Measurements from ENCODE around the gene S100A13. TPM values are rescaled to one million over a fixed set of nuclear protein-coding genes. Genes with fewer than 3 reads are reported as not detected.
"Not testable (repeated sequence)": the region's sequence is repeated elsewhere in the genome, so short reads cannot be mapped to it uniquely, and the experiment has no call there.

S100A13 gene
- 2.7 TPM for total RNA-seq

DNA sequence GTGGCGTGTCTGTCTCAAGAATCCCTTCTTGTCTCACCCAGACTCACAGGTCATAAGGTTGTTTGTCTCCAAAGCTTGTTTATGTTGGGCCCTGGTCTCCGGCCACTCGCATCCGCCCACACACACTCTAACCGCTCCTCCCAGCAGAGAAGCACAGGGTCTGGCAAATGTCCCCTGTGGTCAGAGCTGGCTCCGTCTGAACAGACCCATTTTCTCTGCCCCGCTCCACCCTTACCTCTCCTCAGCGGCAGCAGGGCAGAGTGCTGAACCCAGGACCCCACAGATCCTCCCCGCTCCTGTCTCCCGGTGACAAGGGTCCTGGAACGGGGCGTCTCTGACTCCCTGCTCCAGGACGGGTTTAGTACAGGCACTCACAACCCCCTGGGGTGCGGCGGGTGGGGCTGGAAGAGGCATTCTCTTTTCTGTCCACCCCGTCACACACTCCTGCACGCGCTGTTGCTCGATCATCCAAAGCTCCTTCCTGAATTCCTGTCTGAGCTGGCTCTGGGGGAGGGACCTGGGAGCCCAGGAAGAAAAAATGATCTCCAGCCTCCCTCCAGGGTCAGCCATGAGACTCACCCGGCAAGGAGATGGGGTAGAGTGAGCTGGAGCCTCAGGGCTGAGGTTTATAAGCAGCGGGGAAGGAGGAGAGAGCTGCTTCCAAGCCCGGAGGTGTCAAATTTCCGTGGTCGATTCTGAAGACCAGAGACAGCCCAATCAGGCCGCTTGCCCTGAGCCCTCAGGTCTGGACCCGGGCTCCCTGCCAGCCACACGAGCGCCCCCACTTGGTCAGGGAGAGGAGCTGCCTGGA lies at the start of gene S100A13:
Gene S100A13, minus strand, starts transcription at position 602 of the 811 bp plus-strand sequence. CDS start 1,033 bp downstream, outside the sequence.
- peak in 2 of 3 donors; percentile 44 to 62 for DNase-seq (ENCODE audit: low read depth in 2 of 3, low spot score in 2 of 3)

DNA sequence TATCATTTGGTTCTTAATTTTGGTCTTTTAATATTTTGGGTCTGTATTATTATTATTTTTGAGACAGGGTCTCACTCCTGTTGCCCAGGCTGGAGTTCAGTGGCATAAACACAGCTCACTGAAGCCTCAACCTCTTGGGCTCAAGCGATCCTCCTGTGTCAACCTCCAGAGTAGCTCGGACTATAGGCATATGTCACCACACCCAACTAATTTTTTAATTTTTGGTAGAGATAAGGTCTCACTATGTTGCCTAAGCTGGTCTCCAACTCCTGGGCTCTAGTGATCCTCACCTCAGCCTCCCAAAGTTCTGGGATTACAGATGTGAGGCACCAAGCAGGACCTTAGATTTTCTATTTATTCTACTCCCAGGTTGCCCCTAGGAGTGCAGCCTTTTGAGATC lies 46.2 kb upstream of the S100A13 start:
- DNase-seq (ENCODE audit: low read depth in 2 of 3, low spot score in 2 of 3) = no peak

DNA sequence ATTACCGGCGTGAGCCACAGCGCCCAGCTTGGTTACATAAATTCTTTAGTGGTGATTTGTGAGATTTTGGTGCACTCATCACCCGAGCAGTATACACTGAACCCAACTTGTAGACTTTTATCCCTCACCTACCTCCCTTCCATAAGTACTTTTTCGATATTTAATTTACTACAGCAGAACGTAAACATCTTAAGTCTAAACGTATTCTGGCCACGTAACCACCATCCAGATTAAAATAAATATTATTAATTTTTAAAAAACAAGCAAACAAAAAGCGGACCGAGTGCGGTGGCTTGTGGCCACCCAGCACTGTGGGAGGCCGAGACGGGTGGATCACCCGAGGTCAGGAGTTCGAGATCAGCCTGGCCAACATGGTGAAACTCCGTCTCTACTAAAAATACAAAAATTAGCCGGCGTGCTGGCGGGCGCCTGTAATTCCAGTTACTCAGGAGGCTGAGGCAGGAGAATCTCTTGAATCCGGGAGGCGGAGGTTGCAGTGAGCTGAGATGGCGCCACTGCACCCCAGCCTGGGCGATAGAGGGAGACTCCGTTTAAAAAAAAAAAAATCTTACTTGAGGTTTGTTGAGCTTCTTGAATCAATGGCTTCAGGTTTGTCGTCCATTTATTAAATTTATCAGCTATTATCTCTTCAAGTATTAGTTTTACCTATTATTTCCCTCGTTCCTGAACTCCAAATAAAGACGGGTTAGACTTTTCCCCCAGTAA lies 44.5 kb upstream of the S100A13 start:
- DNase-seq (ENCODE audit: low read depth in 2 of 3, low spot score in 2 of 3) = peak in 1 of 3 donors; percentile 68

DNA sequence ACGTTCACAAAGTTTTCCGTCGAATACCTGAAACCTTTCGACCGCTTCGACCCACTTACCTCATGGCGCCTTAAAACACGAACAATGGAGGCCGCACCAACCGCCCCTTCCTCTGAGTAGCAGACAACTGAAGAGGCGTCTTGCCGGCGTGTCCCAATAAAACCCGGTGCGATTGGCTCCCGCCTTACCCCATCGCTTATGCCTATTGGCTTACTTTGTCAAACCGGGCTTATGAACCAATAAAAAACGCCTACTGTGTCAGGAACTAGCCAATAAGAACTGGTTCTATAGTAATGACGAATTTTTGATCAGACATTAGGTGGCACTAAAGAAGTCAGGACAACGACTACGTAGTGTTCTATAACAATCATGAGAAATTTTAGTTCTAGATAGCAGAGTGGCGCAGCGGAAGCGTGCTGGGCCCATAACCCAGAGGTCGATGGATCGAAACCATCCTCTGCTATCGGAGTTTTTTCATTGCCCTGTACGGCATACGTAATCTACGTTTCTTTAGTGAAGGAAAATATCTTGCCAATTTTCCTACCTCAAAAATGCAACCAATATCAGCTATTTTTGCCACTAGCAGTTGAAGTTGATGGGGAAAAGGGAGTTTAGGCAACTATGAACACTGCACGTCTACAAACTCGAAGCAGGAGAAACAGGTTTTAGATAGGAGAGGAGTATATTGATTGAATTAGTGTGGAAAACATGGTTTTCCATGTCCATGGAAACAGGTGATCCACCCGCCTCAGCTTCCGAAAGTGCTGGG lies 43.7 kb upstream of the S100A13 start, which contains the start of gene ILF2:
Gene ILF2, minus strand, starts transcription at position 135 of the 769 bp plus-strand sequence. Its CDS starts 71 bp downstream, at position 64.
- peak; percentile 88 to 99 (median 98) for DNase-seq (ENCODE audit: low read depth in 2 of 3, low spot score in 2 of 3)

DNA sequence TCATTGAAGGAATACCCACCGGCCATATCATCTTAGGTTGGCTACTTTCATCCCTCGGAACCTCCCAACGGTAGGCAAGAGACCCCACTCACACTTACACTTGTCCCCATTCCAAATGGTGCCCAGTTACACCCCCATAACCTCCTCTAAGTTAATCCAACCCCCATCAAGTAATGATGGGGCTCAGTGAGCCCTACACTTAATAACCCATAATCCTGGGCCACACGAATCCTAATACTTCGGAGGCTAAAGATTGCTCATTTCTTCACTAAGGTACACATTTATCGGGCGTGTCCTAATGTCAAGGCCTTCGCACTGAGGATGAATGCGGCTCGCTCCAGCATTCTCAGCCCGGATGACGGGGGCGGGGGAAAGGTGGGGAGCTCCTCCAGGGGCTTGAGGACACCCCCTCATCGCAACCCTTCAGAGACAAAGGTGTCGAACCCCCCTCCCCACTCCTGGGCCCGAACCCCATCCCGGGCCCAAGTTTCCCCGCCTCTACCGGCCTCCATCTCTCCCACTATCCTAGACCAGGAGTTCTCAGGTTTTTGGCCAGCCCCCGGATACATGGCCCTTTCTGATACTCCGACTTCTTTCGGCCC lies 43.1 kb upstream of the S100A13 start:
- DNase-seq (ENCODE audit: low read depth in 2 of 3, low spot score in 2 of 3) = no peak

GRCh38 chr1:153669606-153670005 lies 42.3 kb upstream of the S100A13 start:
- no peak for DNase-seq (ENCODE audit: low read depth in 2 of 3, low spot score in 2 of 3)

- not testable (repeated sequence) for DNase-seq (ENCODE audit: low read depth in 2 of 3, low spot score in 2 of 3)
Observed at GRCh38 chr1:153668672-153669071, 41.4 kb upstream of the S100A13 start.

GRCh38 chr1:153667439-153667838 lies 40.1 kb upstream of the S100A13 start:
- DNase-seq (ENCODE audit: low read depth in 2 of 3, low spot score in 2 of 3) = no peak

GRCh38 chr1:153663211-153663610 lies 35.9 kb upstream of the S100A13 start:
- no peak for DNase-seq (ENCODE audit: low read depth in 2 of 3, low spot score in 2 of 3)

DNA sequence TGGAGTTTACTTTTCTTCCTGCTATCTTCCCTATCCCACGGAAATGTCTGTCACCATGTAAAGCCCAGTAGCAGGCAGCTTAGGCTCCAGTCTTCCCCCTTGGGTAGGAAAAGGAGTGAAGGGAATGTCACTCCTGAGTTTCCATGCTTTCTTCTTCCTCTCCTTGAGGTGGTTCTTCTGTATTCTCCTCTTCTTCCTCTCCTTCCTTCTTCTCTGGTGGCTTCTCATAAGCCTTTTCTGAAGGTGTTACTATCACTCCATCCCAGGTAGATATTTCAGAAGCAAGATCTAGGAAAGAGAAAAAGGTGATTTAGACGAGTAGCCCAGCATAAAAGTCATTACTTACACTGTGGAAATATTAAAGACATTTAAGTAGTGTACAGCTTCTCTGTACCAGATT lies 35.0 kb upstream of the S100A13 start:
- no peak for DNase-seq (ENCODE audit: low read depth in 2 of 3, low spot score in 2 of 3)

- peak in 1 of 3 donors; percentile 23 for DNase-seq (ENCODE audit: low read depth in 2 of 3, low spot score in 2 of 3)
Observed at GRCh38 chr1:153661111-153661708, 33.9 kb upstream of the S100A13 start.

- no peak for DNase-seq (ENCODE audit: low read depth in 2 of 3, low spot score in 2 of 3)
Observed at GRCh38 chr1:153659656-153660055, 32.4 kb upstream of the S100A13 start.

DNA sequence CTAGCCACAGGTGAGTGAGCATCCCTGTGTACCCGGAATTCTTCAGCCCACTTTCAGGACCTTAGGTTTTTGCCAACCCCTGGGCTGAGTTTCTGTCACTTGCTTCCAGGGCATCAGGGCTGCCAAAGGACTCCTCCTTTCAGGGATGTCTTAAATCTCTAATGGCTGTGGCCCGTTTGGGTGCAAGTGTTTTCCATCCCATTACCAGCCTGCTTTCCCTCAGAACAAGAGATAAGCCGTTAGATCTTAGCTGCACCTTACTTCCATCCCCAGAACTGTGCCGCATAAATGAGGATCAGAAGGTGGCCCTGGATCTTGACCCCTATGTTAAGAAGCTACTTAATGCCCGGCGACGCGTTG lies 31.9 kb upstream of the S100A13 start:
- DNase-seq (ENCODE audit: low read depth in 2 of 3, low spot score in 2 of 3) = no peak

GRCh38 chr1:153658400-153659174 lies 31.3 kb upstream of the S100A13 start, which contains the start of gene SNAPIN:
Gene SNAPIN (plus strand): TSS chr1:153658703. CDS start chr1:153658744, 41 bp downstream.
- peak; percentile 64 to 92 (median 89) for DNase-seq (ENCODE audit: low read depth in 2 of 3, low spot score in 2 of 3)

- DNase-seq (ENCODE audit: low read depth in 2 of 3, low spot score in 2 of 3) = no peak
Observed at GRCh38 chr1:153655333-153655732, 28.0 kb upstream of the S100A13 start.

- no peak for DNase-seq (ENCODE audit: low read depth in 2 of 3, low spot score in 2 of 3)
Observed at GRCh38 chr1:153652805-153653500, 25.6 kb upstream of the S100A13 start.

- no peak for DNase-seq (ENCODE audit: low read depth in 2 of 3, low spot score in 2 of 3)
Observed at GRCh38 chr1:153651771-153652170, 24.5 kb upstream of the S100A13 start.

- DNase-seq (ENCODE audit: low read depth in 2 of 3, low spot score in 2 of 3) = no peak
Observed at GRCh38 chr1:153649863-153650235, 22.5 kb upstream of the S100A13 start.
